ENCODE results near the gene ZNF691.
"Not testable (repeated sequence)": the region's sequence is repeated elsewhere in the genome, so short reads cannot be mapped to it uniquely, and the experiment has no call there.

The ZNF691 gene

GRCh38 chr1:42832641-42833240, 13.7 kb upstream of the ZNF691 start:
- DNase-seq (ENCODE audit: low read depth in 2 of 2), result no peak

DNA sequence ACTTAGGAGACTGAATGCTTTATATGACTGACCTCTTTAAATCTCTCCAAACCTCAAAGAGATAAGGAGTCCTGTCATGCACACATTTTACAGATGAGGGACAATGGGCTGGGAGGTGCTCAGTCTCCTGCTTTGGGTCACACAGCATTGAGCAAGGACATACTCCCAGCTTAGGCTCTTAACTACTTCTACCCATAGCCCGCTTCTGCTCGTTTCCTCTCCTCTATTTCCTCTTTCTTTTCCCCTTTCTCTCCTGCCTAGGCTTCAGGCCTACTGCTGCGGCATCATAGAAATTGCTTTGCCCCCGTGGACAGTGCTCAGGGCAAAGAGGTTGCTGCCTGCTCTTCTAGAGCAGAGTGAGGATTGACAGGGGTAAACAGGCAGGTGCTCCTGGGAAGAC, 12.4 kb upstream of the ZNF691 start:
- DNase-seq (ENCODE audit: low read depth in 2 of 2), result no peak

DNA sequence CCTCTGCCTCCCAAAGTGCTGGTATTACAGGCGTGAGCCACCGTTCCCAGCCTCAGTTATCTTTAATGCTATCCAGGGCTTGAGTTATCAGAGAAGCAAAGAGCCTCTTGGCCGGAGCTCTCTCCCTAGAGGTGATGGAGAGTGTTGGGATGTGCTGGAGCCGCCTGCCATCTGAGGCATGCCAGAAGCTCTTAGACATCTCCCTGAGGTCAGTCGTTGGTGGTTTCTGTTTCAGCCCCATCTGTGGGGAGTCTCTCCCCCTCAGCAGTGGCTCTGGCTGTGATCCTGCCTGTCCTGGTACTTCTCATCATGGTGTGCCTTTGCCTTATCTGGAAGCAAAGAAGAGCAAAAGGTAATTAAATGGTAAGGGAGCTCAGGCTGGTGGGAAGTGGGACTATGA, 11.6 kb upstream of the ZNF691 start:
- no peak for DNase-seq (ENCODE audit: low read depth in 2 of 2)

DNA sequence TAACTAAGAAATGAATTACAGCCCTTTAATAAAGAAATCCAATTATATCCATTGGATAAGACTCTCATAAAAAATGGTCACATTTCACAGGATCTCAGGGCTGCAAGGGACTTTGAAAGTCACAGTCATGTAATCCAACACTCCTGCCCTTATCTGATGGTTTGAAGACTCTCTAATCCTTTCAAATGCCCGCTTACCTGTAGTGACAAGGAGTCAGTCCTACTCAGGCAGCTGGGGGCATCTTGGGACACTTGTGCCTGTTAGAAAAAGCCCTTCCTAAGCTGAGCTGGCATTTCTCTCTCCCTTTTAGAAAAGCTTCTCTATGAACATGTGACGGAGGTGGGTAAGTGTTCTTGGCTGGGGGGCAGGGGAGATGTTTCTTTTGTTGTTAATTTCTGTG, 11.0 kb upstream of the ZNF691 start:
- no peak for DNase-seq (ENCODE audit: low read depth in 2 of 2)

GRCh38 chr1:42837709-42838108, 8.7 kb upstream of the ZNF691 start:
- no peak for DNase-seq (ENCODE audit: low read depth in 2 of 2)

- DNase-seq (ENCODE audit: low read depth in 2 of 2), result no peak
These were observed 7.8 kb upstream of the ZNF691 start for GRCh38 chr1:42838482-42839190.

- no peak for DNase-seq (ENCODE audit: low read depth in 2 of 2)
These were observed 5.4 kb upstream of the ZNF691 start for GRCh38 chr1:42841010-42841409.

DNA sequence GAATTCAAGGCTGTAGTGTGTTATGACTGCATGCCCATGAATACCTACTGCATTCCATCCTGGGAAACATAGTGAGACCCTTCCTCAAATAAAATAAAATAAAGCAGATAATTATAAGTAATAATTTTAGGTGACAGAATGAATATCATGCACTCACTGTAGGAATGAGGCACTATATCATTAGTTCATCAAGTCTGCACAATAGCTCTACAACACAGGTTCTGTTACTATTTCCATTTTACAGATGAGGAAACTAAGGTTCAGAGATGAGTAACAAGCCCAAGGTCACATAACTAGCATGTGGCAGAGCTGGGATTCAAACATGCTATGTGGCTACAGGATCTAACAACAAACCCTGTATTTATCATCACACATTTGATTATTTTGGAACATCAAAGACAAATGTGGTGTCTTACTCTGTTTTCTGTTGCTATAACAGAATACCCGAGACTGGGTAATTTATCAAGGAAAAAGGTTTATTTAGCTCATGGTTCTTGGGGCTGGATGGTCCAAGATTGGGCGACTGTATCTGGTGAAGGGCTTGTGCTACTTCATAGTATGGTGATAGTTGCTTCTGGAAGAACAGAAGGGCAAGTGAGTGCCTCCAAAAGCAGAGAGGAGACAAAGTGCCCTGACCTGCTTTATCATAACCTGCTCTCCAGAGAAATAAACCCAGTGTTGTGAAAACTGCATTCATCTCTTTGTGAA, 4.8 kb upstream of the ZNF691 start:
- no peak for DNase-seq (ENCODE audit: low read depth in 2 of 2)

GRCh38 chr1:42844592-42845140, 1.7 kb upstream of the ZNF691 start:
- no peak for DNase-seq (ENCODE audit: low read depth in 2 of 2)

DNA sequence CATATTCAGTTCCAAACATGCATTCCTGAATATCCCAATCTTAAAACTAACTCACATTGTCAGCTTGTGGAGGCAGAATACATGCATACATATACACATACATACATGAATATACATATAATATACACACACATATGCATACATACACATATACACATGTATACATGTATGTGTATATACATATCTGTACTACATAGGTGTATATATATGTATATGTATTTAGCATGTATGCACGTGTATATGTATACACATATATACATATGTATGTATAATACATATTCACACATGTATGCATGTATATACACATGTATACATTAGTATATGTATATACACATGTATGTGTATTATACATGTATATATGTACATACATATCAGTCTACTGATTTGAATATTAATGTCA, 1.2 kb upstream of the ZNF691 start:
- no peak for DNase-seq (ENCODE audit: low read depth in 2 of 2)

DNA sequence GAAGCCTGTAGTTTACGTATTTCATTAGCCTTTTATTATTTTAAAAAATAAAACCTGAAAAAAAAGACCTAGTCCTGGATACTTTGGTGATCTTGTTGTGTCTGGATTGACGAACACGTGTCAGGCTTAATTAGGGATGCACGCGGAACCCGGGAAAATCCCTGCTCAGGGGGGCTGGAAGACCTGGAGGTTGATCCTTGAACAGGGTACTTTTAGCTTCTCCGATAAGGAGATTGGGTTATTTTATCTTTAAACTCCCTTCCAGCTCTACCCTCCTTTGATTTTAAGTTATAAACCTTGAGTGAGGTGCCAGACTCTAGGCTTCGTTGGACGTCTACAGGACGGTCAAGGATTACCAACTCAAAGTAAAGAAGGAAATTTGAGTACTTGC, 552 bp upstream of the ZNF691 start:
- no peak for DNase-seq (ENCODE audit: low read depth in 2 of 2)

DNA sequence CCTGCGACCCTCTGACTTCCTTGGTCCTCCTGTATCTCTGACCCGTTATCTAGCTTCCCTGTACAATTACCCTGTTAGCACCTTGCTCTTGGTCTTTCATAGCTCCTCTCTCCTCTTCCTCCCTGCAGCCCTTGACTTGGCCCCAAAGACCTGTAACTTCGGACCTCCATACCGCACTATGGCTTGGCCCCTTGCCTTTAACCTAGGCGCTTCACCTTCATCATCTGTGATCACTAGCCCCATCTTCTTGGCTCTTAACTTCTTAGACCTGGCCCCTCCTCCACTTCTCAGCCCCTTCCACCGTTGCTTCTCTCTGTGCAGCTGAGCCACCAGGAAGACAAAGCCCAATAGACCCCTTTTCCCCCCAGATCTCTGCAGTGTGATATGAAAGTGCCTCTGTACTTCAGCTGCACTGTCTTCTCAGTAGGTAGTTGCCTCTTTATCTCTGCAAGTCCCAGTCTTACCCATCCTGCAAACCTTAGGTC, 740 bp downstream of the ZNF691 start:
- DNase-seq (ENCODE audit: low read depth in 2 of 2), result no peak

GRCh38 chr1:42847721-42848460, 1.5 kb downstream of the ZNF691 start:
- no peak for DNase-seq (ENCODE audit: low read depth in 2 of 2)

DNA sequence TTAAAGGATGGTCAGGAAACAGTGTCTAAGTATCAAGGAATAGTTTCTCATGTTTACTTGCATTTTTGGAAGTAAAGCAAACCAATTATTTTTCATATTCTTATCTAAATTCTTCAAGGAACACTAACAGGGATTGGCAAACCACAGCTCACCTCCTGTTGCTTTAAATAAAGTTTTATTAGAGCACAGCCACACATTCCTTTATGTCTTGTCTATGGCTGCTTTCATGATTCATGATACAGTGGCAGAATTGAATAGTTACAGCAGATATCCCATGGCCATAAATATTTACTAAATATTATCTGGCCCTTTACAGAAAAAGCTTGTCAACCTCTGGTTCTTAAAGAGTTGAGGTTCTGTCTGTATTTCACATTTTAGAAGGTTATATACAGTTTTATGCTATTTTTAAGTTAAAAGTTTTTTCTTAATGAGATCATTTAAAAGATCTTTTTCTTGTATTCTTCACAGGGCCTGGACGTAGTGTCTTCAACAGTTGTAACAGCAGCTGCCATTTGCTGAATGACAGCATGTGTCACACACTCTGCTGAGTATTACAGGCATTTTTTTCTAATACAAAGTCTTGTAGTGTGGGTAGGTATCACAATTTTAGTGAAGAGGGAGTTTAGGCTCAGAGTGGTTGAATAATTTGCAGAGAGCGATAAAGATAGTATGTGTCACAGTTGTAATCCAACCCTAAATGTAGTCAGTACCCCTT, 2.6 kb downstream of the ZNF691 start:
- DNase-seq (ENCODE audit: low read depth in 2 of 2), result no peak

DNA sequence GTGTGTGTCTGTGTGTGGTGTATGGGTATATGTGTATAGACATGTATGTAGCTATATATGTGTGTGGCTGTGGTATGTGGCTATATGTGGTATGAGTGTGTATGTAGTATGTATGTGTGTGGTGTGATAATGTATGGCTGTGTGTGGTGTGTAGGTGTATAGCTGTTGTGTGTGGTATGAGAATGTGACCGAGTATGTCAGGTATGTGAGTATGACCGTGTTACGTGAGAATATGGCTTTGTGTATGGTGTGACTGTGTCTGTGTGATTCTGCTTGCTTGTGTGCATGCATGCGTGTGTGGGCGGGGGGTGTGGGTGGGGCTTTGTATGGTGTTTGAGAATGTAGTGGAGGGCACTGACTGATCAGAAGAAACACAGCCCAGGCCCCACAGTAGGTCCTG, 3.5 kb downstream of the ZNF691 start:
- no peak for DNase-seq (ENCODE audit: low read depth in 2 of 2)

DNA sequence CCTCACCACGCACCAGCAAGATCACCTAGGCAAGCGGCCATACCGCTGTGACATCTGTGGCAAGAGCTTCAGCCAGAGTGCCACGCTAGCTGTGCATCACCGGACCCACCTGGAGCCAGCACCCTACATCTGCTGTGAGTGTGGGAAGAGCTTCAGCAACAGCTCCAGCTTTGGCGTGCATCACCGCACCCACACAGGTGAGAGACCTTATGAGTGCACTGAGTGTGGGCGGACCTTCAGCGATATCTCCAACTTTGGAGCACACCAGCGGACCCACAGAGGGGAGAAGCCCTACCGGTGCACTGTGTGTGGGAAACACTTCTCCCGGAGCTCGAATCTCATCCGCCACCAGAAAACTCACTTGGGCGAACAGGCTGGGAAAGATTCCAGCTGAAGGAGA, 5.0 kb downstream of the ZNF691 start:
- DNase-seq (ENCODE audit: low read depth in 2 of 2), result no peak

GRCh38 chr1:42851960-42852607, 5.7 kb downstream of the ZNF691 start:
- no peak for DNase-seq (ENCODE audit: low read depth in 2 of 2)

DNA sequence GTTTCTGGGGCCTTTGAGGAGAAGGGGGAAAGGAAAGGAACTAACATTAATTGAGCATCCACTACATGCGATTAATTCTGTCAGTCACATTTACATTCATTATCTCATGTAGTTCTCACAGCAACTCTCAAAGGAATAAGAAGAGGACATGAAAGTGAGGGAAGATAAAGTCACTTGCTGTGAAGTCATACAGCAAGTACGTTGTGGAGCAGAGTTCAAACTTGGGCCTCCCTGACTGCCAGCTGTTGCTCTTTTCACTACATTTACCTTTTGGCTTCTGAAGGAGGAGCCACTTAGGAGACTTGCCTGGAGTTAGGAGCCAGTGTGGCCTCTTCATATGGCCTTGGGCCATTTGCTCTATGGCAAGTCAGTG, 6.2 kb downstream of the ZNF691 start:
- DNase-seq (ENCODE audit: low read depth in 2 of 2), result no peak

DNA sequence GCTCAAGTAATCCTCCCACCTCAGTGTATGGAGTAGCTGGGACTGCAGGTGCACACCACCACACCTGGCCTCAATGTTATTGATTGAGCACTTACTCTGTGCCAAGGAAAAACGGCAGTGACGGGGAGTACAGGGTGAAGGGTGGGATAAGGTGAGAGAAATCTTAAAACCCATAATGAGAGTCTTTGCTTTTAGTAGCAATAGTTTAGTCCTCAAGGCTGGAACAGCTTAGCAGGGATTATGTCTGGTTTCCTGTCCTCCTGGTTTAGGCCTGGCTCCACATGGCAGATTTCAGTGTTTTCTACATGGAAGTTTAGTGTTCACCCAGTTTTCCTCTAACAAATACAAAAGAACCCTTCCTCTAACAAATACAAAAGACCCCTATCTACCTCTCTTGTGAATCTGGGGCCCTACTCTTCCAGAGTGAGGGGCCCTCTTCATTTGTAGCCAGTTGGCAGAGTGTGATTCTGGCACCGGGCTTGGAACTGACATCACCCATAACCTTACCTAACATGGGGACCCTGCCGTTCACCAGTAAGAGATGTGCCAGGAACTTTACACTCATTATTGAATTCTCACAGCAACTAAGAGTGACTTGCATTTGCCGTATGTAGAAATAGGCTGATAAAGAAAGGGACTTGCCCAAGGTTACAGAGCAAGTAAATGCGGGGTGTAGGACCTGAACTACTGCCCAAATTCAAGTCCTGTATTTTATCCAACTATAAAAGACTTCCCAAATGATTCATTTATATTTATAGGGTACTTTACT, 6.9 kb downstream of the ZNF691 start:
- DNase-seq (ENCODE audit: low read depth in 2 of 2), result no peak

- not testable (repeated sequence) for DNase-seq (ENCODE audit: low read depth in 2 of 2)
These were observed 10.1 kb downstream of the ZNF691 start for GRCh38 chr1:42856554-42856953.
